Upper lobe of right lung (tissue), 1 donor: Measurements from ENCODE around the gene ARFGEF3. TPM values are rescaled to one million over a fixed set of nuclear protein-coding genes. Genes with fewer than 3 reads are reported as not detected.

ENCODE experiments used
- ATAC-seq: fragments of 200-7000 bp; cut with Tn5 transposase; one replicate; pipeline ENCODE4 v1.9.1; 2020; ENCODE audit warnings: mild to moderate bottlenecking, moderate library complexity
- DNase-seq: peaks from one replicate; pipeline ENCODE4 v3.0.0-alpha.2; 2020
- H3K27ac ChIP-seq: fragments of 200-600 bp; one replicate; pipeline ENCODE4 v1.8.0; 2022
- H3K27me3 ChIP-seq: fragments of 200-600 bp; one replicate; pipeline ENCODE4 v1.8.0; 2022; ENCODE audit warnings: mild to moderate bottlenecking
- H3K36me3 ChIP-seq: fragments of 200-600 bp; one replicate; pipeline ENCODE4 v1.8.0; 2022
- H3K4me1 ChIP-seq: fragments of 200-600 bp; one replicate; pipeline ENCODE4 v1.8.0; 2022
- H3K4me3 ChIP-seq: fragments of 200-600 bp; one replicate; pipeline ENCODE4 v1.8.0; 2022; ENCODE audit warnings: mild to moderate bottlenecking
- H3K9me3 ChIP-seq: fragments of 200-600 bp; one replicate; pipeline ENCODE4 v1.8.0; 2022
- CTCF ChIP-seq: fragments of 200-600 bp; IDR thresholded peaks from one replicate; pipeline ENCODE4 v1.8.0; 2022; ENCODE audit warnings: antibody characterized with exemption
- intact Hi-C: fragments of 100-400 bp; cut with DNase I; formaldehyde crosslinking; loops from one replicate; pipeline ENCODE4 v1.11.0; 2022
- total RNA-seq: library from RNA; stranded (reverse); fragmentation: NEBNext Ultra II Directional; extraction: Animal tissue kit (Norgen Biotek cat#: 25700); gene quantifications from one replicate; pipeline ENCODE4 v1.2.1, GENCODE V29; 2021
- donor health status: DM: no; HTN: yes; CAD: no; lungs with severe emphysema.

ARFGEF3 gene
- total RNA-seq, 1 donor from 2014 or later, result 27.2 TPM

GRCh38 chr6:138230759-138231380 is 69.1 kb downstream of the ARFGEF3 start:
- Histone ChIP-seq H3K27ac (peak overlapping the region; percentile 9), H3K4me1 (no peaks in the 10 kb centered on the region), H3K9me3 (no peaks in the 10 kb centered on the region), H3K36me3 (no peaks in the 10 kb centered on the region), H3K4me3 (no peak overlapping the region), H3K27me3 (no peaks in the 10 kb centered on the region)
- DNase-seq (no peak), ATAC-seq (no peak)
- intact Hi-C loops, result no loop called here
- TF ChIP-seq CTCF, result no peak

GRCh38 chr6:138231381-138231886 is 69.7 kb downstream of the ARFGEF3 start:
- H3K9me3 ChIP-seq, result no peaks in the 10 kb centered on the region
- intact Hi-C loops, result no loop called here
- no peak for DNase-seq
- ATAC-seq, result peak; percentile 31
- no peaks in the 10 kb centered on the region for H3K27me3 ChIP-seq
- no peaks in the 10 kb centered on the region for H3K36me3 ChIP-seq
- no peak overlapping the region for H3K4me3 ChIP-seq
- H3K4me1 ChIP-seq, result no peaks in the 10 kb centered on the region
- no peak for TF ChIP-seq CTCF
- H3K27ac ChIP-seq, result peak overlapping the region; percentile 9

- ATAC-seq (no peak), DNase-seq (no peak)
- Histone ChIP-seq H3K4me1 (no peaks in the 10 kb centered on the region), H3K27me3 (no peaks in the 10 kb centered on the region), H3K4me3 (no peak overlapping the region), H3K9me3 (no peaks in the 10 kb centered on the region), H3K27ac (no peak overlapping the region), H3K36me3 (no peaks in the 10 kb centered on the region)
- intact Hi-C loops, result no loop called here
- TF ChIP-seq CTCF, result no peak
Observed at GRCh38 chr6:138234363-138234762, 72.6 kb downstream of the ARFGEF3 start.

- intact Hi-C loops, result no loop called here
- H3K27ac ChIP-seq, result no peak overlapping the region
- DNase-seq, result no peak
- H3K4me3 ChIP-seq, result no peak overlapping the region
- H3K9me3 ChIP-seq, result no peaks in the 10 kb centered on the region
- no peak for TF ChIP-seq CTCF
- H3K27me3 ChIP-seq, result no peaks in the 10 kb centered on the region
- ATAC-seq, result no peak
- no peaks in the 10 kb centered on the region for H3K36me3 ChIP-seq
- no peaks in the 10 kb centered on the region for H3K4me1 ChIP-seq
Observed at GRCh38 chr6:138235205-138235604, 73.5 kb downstream of the ARFGEF3 start.

- H3K9me3 ChIP-seq, result no peaks in the 10 kb centered on the region
- H3K4me1 ChIP-seq, result no peaks in the 10 kb centered on the region
- no peaks in the 10 kb centered on the region for H3K27me3 ChIP-seq
- no peak for TF ChIP-seq CTCF
- ATAC-seq, result no peak
- intact Hi-C loops, result no loop called here
- no peaks in the 10 kb centered on the region for H3K36me3 ChIP-seq
- no peak overlapping the region for H3K27ac ChIP-seq
- DNase-seq, result no peak
- no peak overlapping the region for H3K4me3 ChIP-seq
Observed at GRCh38 chr6:138235693-138236092, 74.0 kb downstream of the ARFGEF3 start.

- Histone ChIP-seq H3K9me3 (no peaks in the 10 kb centered on the region), H3K27me3 (no peaks in the 10 kb centered on the region), H3K36me3 (no peaks in the 10 kb centered on the region), H3K4me3 (no peak overlapping the region), H3K4me1 (no peaks in the 10 kb centered on the region), H3K27ac (no peak overlapping the region)
- DNase-seq (no peak), ATAC-seq (no peak)
- TF ChIP-seq CTCF, result no peak
- intact Hi-C loops, result no loop called here
Observed at GRCh38 chr6:138237463-138237862, 75.7 kb downstream of the ARFGEF3 start.
